ENCODE measurements around the gene RASL10B.
"Not testable (repeated sequence)": the region's sequence is repeated elsewhere in the genome, so short reads cannot be mapped to it uniquely, and the experiment has no call there.

Gene RASL10B

GRCh38 chr17:35743626-35744328, 12.3 kb downstream of the RASL10B start:
- no peak for DNase-seq

- no peak for DNase-seq
Observed at GRCh38 chr17:35744830-35745229, 13.4 kb downstream of the RASL10B start.

GRCh38 chr17:35745246-35745645, 13.8 kb downstream of the RASL10B start:
- no peak for DNase-seq

GRCh38 chr17:35745749-35746320, 14.4 kb downstream of the RASL10B start:
- DNase-seq: no peak

- DNase-seq: peak; percentile 74 to 78
Observed at GRCh38 chr17:35747540-35748017, 16.1 kb downstream of the RASL10B start.

- peak in 1 of 2 experiments; percentile 14 for DNase-seq
Observed at GRCh38 chr17:35748341-35748841, 17.0 kb downstream of the RASL10B start.

GRCh38 chr17:35748979-35749378, 17.5 kb downstream of the RASL10B start:
- no peak for DNase-seq

- no peak for DNase-seq
Observed at GRCh38 chr17:35749560-35750412, 18.3 kb downstream of the RASL10B start.

- no peak for DNase-seq
Observed at GRCh38 chr17:35750526-35751395, 19.3 kb downstream of the RASL10B start.

GRCh38 chr17:35751541-35751940, 20.1 kb downstream of the RASL10B start:
- DNase-seq: not testable (repeated sequence)

GRCh38 chr17:35752471-35752870, 21.0 kb downstream of the RASL10B start:
- DNase-seq: peak in 1 of 2 experiments; percentile 20

- no peak for DNase-seq
Observed at GRCh38 chr17:35752945-35753764, 21.7 kb downstream of the RASL10B start, which contains the start of gene GAS2L2. TSS of gene GAS2L2 (minus strand) at chr17:35753239. CDS start at chr17:35752850, 389 bp downstream.

- no peak for DNase-seq
Observed at GRCh38 chr17:35757243-35757642, 25.8 kb downstream of the RASL10B start.

- no peak for DNase-seq
Observed at GRCh38 chr17:35760587-35760986, 29.1 kb downstream of the RASL10B start, which contains the start of gene C17orf50. TSS of gene C17orf50 (plus strand) at chr17:35760887. CDS start at chr17:35760942, 55 bp downstream.

GRCh38 chr17:35761601-35762000, 30.2 kb downstream of the RASL10B start:
- no peak for DNase-seq

GRCh38 chr17:35763767-35764122, 32.3 kb downstream of the RASL10B start:
- no peak for DNase-seq

- peak; percentile 93 to 95 for DNase-seq
Observed at GRCh38 chr17:35764123-35764991, 32.9 kb downstream of the RASL10B start.

- no peak for DNase-seq
Observed at GRCh38 chr17:35765086-35765710, 33.8 kb downstream of the RASL10B start.

- no peak for DNase-seq
Observed at GRCh38 chr17:35765756-35766488, 34.5 kb downstream of the RASL10B start.
